Natural killer cell (primary cell): ENCODE results near the gene PPM1L. TPM values are rescaled to one million over a fixed set of nuclear protein-coding genes. Genes with fewer than 3 reads are reported as not detected.

ENCODE experiments used
- ATAC-seq, 3 donors: fragments of 150-1000 bp in 2 of 3; fragments of 200-7000 bp in 1 of 3; cut with Tn5 transposase; 1 replicate in 1 of 3; 2 replicates in 2 of 3; pipeline ENCODE4 v1.10.0; 2021; ENCODE audit warnings: mild to moderate bottlenecking in 2 of 3, moderate library complexity in 2 of 3
- DNase-seq, 2 donors: peaks; one replicate each; pipeline versions ENCODE4 v3.0.0 to v3.0.0-alpha.2; 2013 to 2021; ENCODE audit warnings: mixed read lengths in 1 of 2
- H3K27ac ChIP-seq: one replicate; pipeline ENCODE4 v1.5.1; 2013; ENCODE audit warnings: mild to moderate bottlenecking, low read length
- H3K27me3 ChIP-seq: one replicate; pipeline ENCODE4 v1.6.1; 2013; ENCODE audit warnings: low read length; ENCODE audit not compliant: control insufficient read depth, insufficient read depth
- H3K36me3 ChIP-seq: one replicate; pipeline ENCODE4 v1.6.1; 2013; ENCODE audit warnings: low read length; ENCODE audit not compliant: control insufficient read depth, insufficient read depth
- H3K4me1 ChIP-seq: one replicate; pipeline ENCODE4 v1.6.1; 2013; ENCODE audit warnings: low read length; ENCODE audit not compliant: control insufficient read depth, insufficient read depth
- H3K4me3 ChIP-seq: one replicate; pipeline ENCODE4 v1.5.1; 2013; ENCODE audit warnings: low read length
- H3K9me3 ChIP-seq: one replicate; pipeline ENCODE4 v1.6.1; 2013; ENCODE audit warnings: low read length; ENCODE audit not compliant: control insufficient read depth, insufficient read depth
- H3K27ac Mint-ChIP-seq, 2 donors: one replicate each; pipeline ENCODE4 v1.8.0; 2022; ENCODE audit warnings: mild to moderate bottlenecking in 2 of 2, mixed read lengths in 2 of 2, moderate library complexity in 1 of 2
- H3K27me3 Mint-ChIP-seq, 2 donors: one replicate each; pipeline ENCODE4 v1.8.0; 2022; ENCODE audit warnings: low read depth in 2 of 2, mixed read lengths in 2 of 2
- H3K36me3 Mint-ChIP-seq: one replicate; pipeline ENCODE4 v1.8.0; 2022; ENCODE audit warnings: mixed read lengths
- H3K4me1 Mint-ChIP-seq, 2 donors: one replicate each; pipeline ENCODE4 v1.8.0; 2022; ENCODE audit warnings: mixed read lengths in 2 of 2
- H3K4me3 Mint-ChIP-seq: one replicate; pipeline ENCODE4 v1.8.0; 2022; ENCODE audit warnings: mild to moderate bottlenecking, moderate library complexity, mixed read lengths
- H3K9me3 Mint-ChIP-seq, 2 donors: one replicate each; pipeline ENCODE4 v1.8.0; 2022; ENCODE audit warnings: mixed read lengths in 2 of 2
- WGBS: methylation state at CpG from one replicate; pipeline ENCODE4 v1.1.7; 2013; ENCODE audit warnings: missing lambda C conversion rate; ENCODE audit not compliant: insufficient coverage; 5-methylcytosine and 5-hydroxymethylcytosine counted together
- intact Hi-C: fragments of 100-400 bp; cut with micrococcal nuclease; formaldehyde crosslinking; loops from one replicate; pipeline ENCODE4 v1.14.2; 2022
- total RNA-seq, 4 donors: library from RNA; stranded (reverse); fragments of 120-200 nt in 1 of 4; gene quantifications; one replicate each; pipeline versions ENCODE4 v1.2.3 to v1.2.4, GENCODE V29; 2013 to 2022
- TF ChIP-seq, protein P1 (sequence below): fragments of 200-600 bp; IDR thresholded peaks from one replicate; pipeline ENCODE4 v1.8.0; 2022; ENCODE audit warnings: antibody characterized with exemption

PPM1L gene
- total RNA-seq, 3 donors from 2014 or later (not counting 1 experiment from before 2014, with no cell fraction given), result 52.6 to 73.2 (median 52.9) TPM

DNA sequence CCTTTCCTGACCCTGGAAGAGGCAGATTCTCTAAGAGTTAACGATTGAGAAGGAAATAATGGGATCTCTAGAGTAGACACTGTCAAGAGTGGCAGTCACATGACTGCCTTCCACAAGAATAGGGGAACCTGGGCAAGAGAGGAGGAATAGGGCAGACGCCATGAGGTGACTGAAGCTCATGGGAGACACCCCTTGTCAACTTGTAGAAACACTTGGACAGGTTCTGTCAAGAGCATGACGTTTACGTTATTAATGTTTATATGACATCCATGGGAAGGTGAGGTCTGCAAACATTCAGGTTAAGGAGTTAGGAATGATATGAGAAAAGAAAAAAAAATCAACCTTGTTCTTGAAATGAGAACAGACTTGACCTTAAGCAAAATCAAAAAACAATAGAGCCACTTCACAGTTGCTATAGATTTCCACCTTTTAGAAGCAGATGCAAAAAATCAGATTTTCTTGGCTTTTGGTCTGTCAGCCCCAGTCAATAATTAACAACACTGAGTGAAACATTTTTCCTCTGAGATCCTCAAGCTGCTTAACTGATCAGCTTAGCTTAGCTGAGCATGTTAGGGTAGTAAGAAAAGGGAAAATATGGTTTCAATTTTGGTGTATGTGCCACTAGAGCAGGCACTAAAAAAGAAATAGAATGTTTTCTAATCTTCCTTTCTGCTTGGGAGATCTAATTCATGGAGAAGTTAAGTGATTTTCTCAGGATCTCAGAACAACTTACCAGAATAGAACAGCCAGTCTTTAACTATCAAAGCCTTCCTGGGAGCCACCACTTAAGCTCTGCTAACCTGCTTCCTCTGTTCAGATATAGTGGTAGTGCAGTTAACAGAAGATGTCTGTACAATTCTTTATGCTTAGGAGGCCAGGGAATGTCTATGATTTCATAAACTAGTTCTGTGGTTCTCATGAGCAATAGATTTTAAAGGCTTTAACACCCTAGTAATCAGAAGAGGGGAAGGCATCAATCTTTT lies 232.2 kb downstream of the PPM1L start:
- Histone ChIP-seq H3K9me3 (peaks cover 9% of the 10 kb centered on the region), H3K27me3 (no peaks in the 10 kb centered on the region), H3K27ac (no peak overlapping the region), H3K4me3 (no peak overlapping the region), H3K36me3 (no peaks in the 10 kb centered on the region), H3K4me1 (no peaks in the 10 kb centered on the region)
- H3K27ac Mint-ChIP-seq, result no peak overlapping the region
- intact Hi-C loops, result loop anchor here (10.0 kb wide), 1 partner anchor 117 kb away; the partner anchor contains the start of gene B3GALNT1
- ATAC-seq (no peak), DNase-seq (no peak)
- H3K9me3 Mint-ChIP-seq, result peaks cover 0 to 5% of the 10 kb centered on the region in 2 donors
- peaks cover 11 to 16% of the 10 kb centered on the region in 2 donors for H3K4me1 Mint-ChIP-seq
- H3K27me3 Mint-ChIP-seq, result no peaks in the 10 kb centered on the region
- WGBS, result 94% methylated on average over 4 of the region's 4 CpGs
- H3K36me3 Mint-ChIP-seq, result peaks cover 6% of the 10 kb centered on the region
- H3K4me3 Mint-ChIP-seq, result no peak overlapping the region
- TF ChIP-seq, protein P1, sequence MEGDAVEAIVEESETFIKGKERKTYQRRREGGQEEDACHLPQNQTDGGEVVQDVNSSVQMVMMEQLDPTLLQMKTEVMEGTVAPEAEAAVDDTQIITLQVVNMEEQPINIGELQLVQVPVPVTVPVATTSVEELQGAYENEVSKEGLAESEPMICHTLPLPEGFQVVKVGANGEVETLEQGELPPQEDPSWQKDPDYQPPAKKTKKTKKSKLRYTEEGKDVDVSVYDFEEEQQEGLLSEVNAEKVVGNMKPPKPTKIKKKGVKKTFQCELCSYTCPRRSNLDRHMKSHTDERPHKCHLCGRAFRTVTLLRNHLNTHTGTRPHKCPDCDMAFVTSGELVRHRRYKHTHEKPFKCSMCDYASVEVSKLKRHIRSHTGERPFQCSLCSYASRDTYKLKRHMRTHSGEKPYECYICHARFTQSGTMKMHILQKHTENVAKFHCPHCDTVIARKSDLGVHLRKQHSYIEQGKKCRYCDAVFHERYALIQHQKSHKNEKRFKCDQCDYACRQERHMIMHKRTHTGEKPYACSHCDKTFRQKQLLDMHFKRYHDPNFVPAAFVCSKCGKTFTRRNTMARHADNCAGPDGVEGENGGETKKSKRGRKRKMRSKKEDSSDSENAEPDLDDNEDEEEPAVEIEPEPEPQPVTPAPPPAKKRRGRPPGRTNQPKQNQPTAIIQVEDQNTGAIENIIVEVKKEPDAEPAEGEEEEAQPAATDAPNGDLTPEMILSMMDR, result no peak

DNA sequence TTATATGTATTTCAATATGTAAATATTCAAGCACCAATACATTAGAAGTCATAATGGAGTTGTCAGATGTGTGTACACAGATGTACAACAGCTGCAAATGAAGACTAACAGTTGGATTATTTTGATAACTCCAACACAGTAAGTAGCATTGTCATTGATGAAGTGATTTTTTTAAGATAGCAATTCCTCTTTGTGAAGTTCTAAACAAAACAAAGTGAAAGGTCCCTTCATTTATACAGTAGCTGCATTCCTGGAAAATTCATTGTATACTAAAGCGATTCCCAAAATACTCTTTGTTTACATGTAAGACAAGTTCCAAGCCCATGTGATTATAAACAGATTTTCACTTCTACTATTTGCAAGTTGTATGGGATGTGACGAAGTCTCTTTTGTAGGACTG lies 234.4 kb downstream of the PPM1L start:
- no peaks in the 10 kb centered on the region for H3K27me3 Mint-ChIP-seq
- DNase-seq (no peak), ATAC-seq (no peak)
- Histone ChIP-seq H3K9me3 (no peaks in the 10 kb centered on the region), H3K4me1 (no peaks in the 10 kb centered on the region), H3K4me3 (no peak overlapping the region), H3K27me3 (no peaks in the 10 kb centered on the region), H3K36me3 (no peaks in the 10 kb centered on the region), H3K27ac (no peak overlapping the region)
- no peaks in the 10 kb centered on the region for H3K36me3 Mint-ChIP-seq
- no peak overlapping the region for H3K4me3 Mint-ChIP-seq
- no peaks in the 10 kb centered on the region for H3K9me3 Mint-ChIP-seq
- H3K27ac Mint-ChIP-seq, result no peak overlapping the region
- TF ChIP-seq, protein P1, result no peak
- H3K4me1 Mint-ChIP-seq, result peaks cover 11 to 20% of the 10 kb centered on the region in 2 donors
- 100% methylated on average over 1 of the region's 2 CpGs for WGBS
- intact Hi-C loops, result no loop called here

- Histone ChIP-seq H3K27me3 (no peaks in the 10 kb centered on the region), H3K9me3 (no peaks in the 10 kb centered on the region), H3K4me1 (no peaks in the 10 kb centered on the region), H3K4me3 (no peak overlapping the region), H3K36me3 (no peaks in the 10 kb centered on the region), H3K27ac (no peak overlapping the region)
- no peak overlapping the region for H3K4me3 Mint-ChIP-seq
- no peak overlapping the region for H3K27ac Mint-ChIP-seq
- H3K9me3 Mint-ChIP-seq, result no peaks in the 10 kb centered on the region
- ATAC-seq (no peak), DNase-seq (no peak)
- H3K36me3 Mint-ChIP-seq, result no peaks in the 10 kb centered on the region
- H3K27me3 Mint-ChIP-seq, result no peaks in the 10 kb centered on the region
- 71% methylated on average over 2 of the region's 3 CpGs for WGBS
- intact Hi-C loops, result no loop called here
- TF ChIP-seq, protein P1, result no peak
- H3K4me1 Mint-ChIP-seq, result peaks cover 5 to 22% of the 10 kb centered on the region in 2 donors
These were observed 236.7 kb downstream of the PPM1L start for GRCh38 chr3:160992712-160993111.
